ENCODE measurements around the gene ITK. TPM values are rescaled to one million over a fixed set of nuclear protein-coding genes. Genes with fewer than 3 reads are reported as not detected.

Gene ITK
- total and polyA plus RNA-seq, 2 of the 8 experiments (the other 6 are each of a cell fraction or from before 2014, with no cell fraction given): 0.05 TPM; not detected in 1

GRCh38 chr5:157162919-157163510 is 17.6 kb upstream of the ITK start:
- H4K91ac ChIP-seq (replicated peaks; ENCODE audit: insufficient read length, low read length): no peak overlapping the region
- no peak overlapping the region for H2BK5ac ChIP-seq (ENCODE audit: low read depth, low read length)
- H2AFZ ChIP-seq (ENCODE audit: low read length): no peak overlapping the region; the same call in 1 of the 2 replicates
- H2BK20ac ChIP-seq (ENCODE audit: low read length): no peak overlapping the region
- H2BK15ac ChIP-seq (ENCODE audit: low read length): no peak overlapping the region
- H2AK5ac ChIP-seq (ENCODE audit: low read depth, low read length): no peak overlapping the region
- no peak overlapping the region for H3K18ac ChIP-seq (ENCODE audit: extremely low read depth, low read length)
- H3K4ac ChIP-seq (replicated peaks; ENCODE audit: insufficient read length, low read depth, low read length): no peak overlapping the region
- no peak overlapping the region for H3K56ac ChIP-seq (replicated peaks; ENCODE audit: insufficient read length, low read depth, low read length)
- DNase-seq (ENCODE audit: low read depth in 1 of 2, low spot score in 2 of 2) (no peak), FAIRE-seq (no peak)
- no peak overlapping the region for H3K23ac ChIP-seq (ENCODE audit: insufficient read length)
- H3K4me1 ChIP-seq (replicated peaks in 1 of 4; ENCODE audit: control insufficient read depth in 3 of 4, insufficient read depth in 4 of 4, low read length in 3 of 4): no peaks in the 10 kb centered on the region
- H4K5ac ChIP-seq (ENCODE audit: insufficient read length, low read depth, low read length): no peak overlapping the region
- H3K79me2 ChIP-seq (ENCODE audit: control insufficient read depth in 1 of 2, insufficient read depth in 2 of 2, low read length in 2 of 2): no peaks in the 10 kb centered on the region
- no peak overlapping the region for H3K27ac ChIP-seq (ENCODE audit: low read depth, low read length)
- H3K4me3 ChIP-seq (ENCODE audit: extremely low read depth in 1 of 4, insufficient read depth in 2 of 4, low read depth in 3 of 4, low read length in 4 of 4): no peak overlapping the region
- peak overlapping the region; percentile 76; the same call in 1 of the 2 replicates for H4K8ac ChIP-seq (ENCODE audit: extremely low read depth, insufficient read depth, low read length)
- no peaks in the 10 kb centered on the region for H3K79me1 ChIP-seq (ENCODE audit: low read depth, low read length)
- no peak overlapping the region for H3K14ac ChIP-seq (ENCODE audit: insufficient read length)
- POLR2A ChIA-PET (ENCODE audit: partially characterized antibody): no interaction called here
- H2BK120ac ChIP-seq (replicated peaks; ENCODE audit: low read depth, low read length): no peak overlapping the region
- no peak overlapping the region for H3K4me2 ChIP-seq (ENCODE audit: insufficient read depth in 1 of 2, low read depth in 2 of 2, low read length in 2 of 2)
- H3K36me3 ChIP-seq (ENCODE audit: control insufficient read depth in 2 of 4, insufficient read depth in 4 of 4, low read length in 3 of 4): no peaks in the 10 kb centered on the region
- H4K20me1 ChIP-seq (replicated peaks in 1 of 2; ENCODE audit: control insufficient read depth in 1 of 2, insufficient read depth in 2 of 2, low read length in 2 of 2): no peaks in the 10 kb centered on the region
- no peaks in the 10 kb centered on the region for H3K27me3 ChIP-seq (replicated peaks in 1 of 4; ENCODE audit: control insufficient read depth in 3 of 4, extremely low read depth in 1 of 4, insufficient read depth in 3 of 4, low read length in 3 of 4)
- no peak overlapping the region for H2BK12ac ChIP-seq (ENCODE audit: low read depth, low read length)
- CTCF ChIA-PET (ENCODE audit: partially characterized antibody): interaction anchor here (0.6 to 2.8 kb wide), 4 partner anchors 14 to 115 kb away, joined by 3 to 16 read pairs (median 4); no protein-coding TSS in a partner anchor
- WGBS, 2 experiments (ENCODE audit: extremely low coverage in 1 of 2, insufficient coverage in 1 of 2, insufficient read length in 1 of 2, insufficient replicate concordance in 2 of 2, low coverage in 1 of 2, low lambda C conversion rate in 2 of 2, missing lambda C conversion rate in 1 of 2): 87% methylated on average over 12 of the region's 12 CpGs; no CpG with 5 or more reads in 1 of the 2 experiments
- H3K9ac ChIP-seq (replicated peaks in 1 of 4; ENCODE audit: extremely low read depth in 1 of 4, low read depth in 3 of 4, low read length in 3 of 4): no peak overlapping the region
- no peaks in the 10 kb centered on the region for H3K9me3 ChIP-seq (ENCODE audit: insufficient read depth in 2 of 2, low read depth in 1 of 2, low read length in 1 of 2)
- no peaks in the 10 kb centered on the region for H3K23me2 ChIP-seq (ENCODE audit: low read depth, low read length)
- TF ChIP-seq ZNF274 (IDR thresholded peaks at IDR 0.05; ENCODE audit: borderline replicate concordance, extremely low read depth, low read length): no peak
- no peak for TF ChIP-seq POU5F1 (IDR thresholded peaks at IDR 0.05; ENCODE audit: low read depth, low read length)
- TF ChIP-seq SIX5 (IDR thresholded peaks at IDR 0.05; ENCODE audit: low read depth, low read length): no peak
- TF ChIP-seq POLR2AphosphoS5 (IDR thresholded peaks at IDR 0.05; ENCODE audit: low read depth, low read length): no peak
- TF ChIP-seq ATF2 (IDR thresholded peaks at IDR 0.05; ENCODE audit: low read length): no peak
- no peak for TF ChIP-seq EZH2 (IDR thresholded peaks at IDR 0.05; ENCODE audit: low read depth, low read length, severe bottlenecking)
- no peak for TF ChIP-seq SP4 (IDR thresholded peaks at IDR 0.05; ENCODE audit: low read length)
- TF ChIP-seq RBBP5 (IDR thresholded peaks at IDR 0.05; ENCODE audit: borderline replicate concordance, low read depth, low read length): no peak
- TF ChIP-seq RAD21 (IDR thresholded peaks at IDR 0.05 in 1 of 2, conservative IDR thresholded peaks at IDR 0.05 in 1 of 2; ENCODE audit: low read depth in 2 of 2, low read length in 2 of 2): no peak
- no peak for TF ChIP-seq SUZ12 (IDR thresholded peaks at IDR 0.05; ENCODE audit: low read length)
- TF ChIP-seq, protein P1, sequence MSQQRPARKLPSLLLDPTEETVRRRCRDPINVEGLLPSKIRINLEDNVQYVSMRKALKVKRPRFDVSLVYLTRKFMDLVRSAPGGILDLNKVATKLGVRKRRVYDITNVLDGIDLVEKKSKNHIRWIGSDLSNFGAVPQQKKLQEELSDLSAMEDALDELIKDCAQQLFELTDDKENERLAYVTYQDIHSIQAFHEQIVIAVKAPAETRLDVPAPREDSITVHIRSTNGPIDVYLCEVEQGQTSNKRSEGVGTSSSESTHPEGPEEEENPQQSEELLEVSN (IDR thresholded peaks at IDR 0.05): no peak

All from H1 (cell line).